NCI-H128 (cell line): ENCODE measurements around the gene TAF1D.
"Not testable (repeated sequence)": the region's sequence is repeated elsewhere in the genome, so short reads cannot be mapped to it uniquely, and the experiment has no call there.

Source experiments
- DNase-seq: peaks from one replicate; lab custom pipeline; 2025; ENCODE audit not compliant: unreplicated experiment; lab: John Stamatoyannopoulos, UW

Gene TAF1D

GRCh38 chr11:93741094-93741881, at the start of gene TAF1D, which contains the start of gene C11orf54:
Gene TAF1D (minus strand): TSS chr11:93741495. CDS start chr11:93739304, 2,191 bp downstream.
Gene C11orf54 (plus strand): TSS chr11:93741672. CDS start chr11:93747394, 5,722 bp downstream.
- peak; percentile 98 for DNase-seq

GRCh38 chr11:93784935-93785360, 43.7 kb upstream of the TAF1D start:
- no peak for DNase-seq

- DNase-seq, result peak; percentile 95
These were observed 43.0 kb upstream of the TAF1D start, which contains the start of gene MED17 for GRCh38 chr11:93784145-93784934. Gene MED17 (plus strand): TSS chr11:93784282. CDS start chr11:93784514, 232 bp downstream.

- DNase-seq, result no peak
These were observed 42.5 kb upstream of the TAF1D start for GRCh38 chr11:93783765-93784144.

- no peak for DNase-seq
These were observed 42.1 kb upstream of the TAF1D start for GRCh38 chr11:93783362-93783761.

GRCh38 chr11:93775289-93775688, 34.0 kb upstream of the TAF1D start:
- DNase-seq, result no peak

- not testable (repeated sequence) for DNase-seq
These were observed 33.3 kb upstream of the TAF1D start for GRCh38 chr11:93774560-93774959.

DNA sequence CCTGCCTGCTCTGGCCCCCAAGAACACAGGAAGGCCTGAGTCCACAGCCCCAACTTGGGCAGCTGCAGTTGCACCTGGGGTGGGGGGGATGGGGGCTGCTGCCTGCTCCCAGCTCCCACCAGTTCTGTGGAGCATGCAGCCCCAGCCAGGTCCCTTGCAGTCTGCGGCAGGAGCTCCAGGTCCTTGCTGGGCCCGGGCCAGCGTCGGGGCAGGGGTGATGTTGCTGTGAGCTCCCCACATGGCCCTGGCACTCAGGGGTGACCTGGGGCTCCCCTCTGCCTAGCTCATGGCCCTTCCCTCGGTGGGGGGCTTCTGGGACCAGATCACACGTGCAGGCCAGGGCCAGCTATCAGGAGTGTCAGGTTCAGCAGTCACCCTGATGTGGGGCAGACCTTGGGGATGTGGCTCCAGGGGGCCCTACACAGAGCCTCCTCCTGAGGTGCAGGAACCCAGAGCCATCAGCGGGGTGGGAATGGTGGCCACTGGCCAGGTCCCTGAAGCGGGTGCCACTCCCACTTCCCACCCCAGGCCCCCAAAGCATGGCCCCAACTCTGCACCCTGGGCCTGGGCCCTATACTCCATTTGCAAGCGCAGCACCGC, 32.4 kb upstream of the TAF1D start:
- no peak for DNase-seq

GRCh38 chr11:93773045-93773477, 31.8 kb upstream of the TAF1D start:
- no peak for DNase-seq

DNA sequence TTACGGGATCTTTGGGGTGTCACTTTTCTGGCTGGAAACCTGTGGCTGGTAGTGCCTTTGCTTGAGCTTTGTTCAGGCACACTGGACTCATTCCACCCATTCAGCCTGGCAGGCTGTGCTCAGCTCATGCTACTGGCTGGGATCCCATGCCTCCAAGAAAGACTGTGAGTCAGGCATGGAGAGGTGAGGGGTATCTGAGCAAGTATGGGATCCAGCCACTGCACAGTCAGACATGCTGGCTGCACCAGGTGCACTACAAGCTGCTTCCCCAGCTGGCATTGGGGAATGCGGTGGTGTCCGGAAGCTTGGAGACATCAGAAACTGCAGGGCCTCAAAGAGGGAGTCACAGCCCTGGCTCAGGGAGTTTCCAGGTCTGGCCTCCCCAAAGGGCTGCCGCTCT, 30.8 kb upstream of the TAF1D start:
- DNase-seq, result no peak

DNA sequence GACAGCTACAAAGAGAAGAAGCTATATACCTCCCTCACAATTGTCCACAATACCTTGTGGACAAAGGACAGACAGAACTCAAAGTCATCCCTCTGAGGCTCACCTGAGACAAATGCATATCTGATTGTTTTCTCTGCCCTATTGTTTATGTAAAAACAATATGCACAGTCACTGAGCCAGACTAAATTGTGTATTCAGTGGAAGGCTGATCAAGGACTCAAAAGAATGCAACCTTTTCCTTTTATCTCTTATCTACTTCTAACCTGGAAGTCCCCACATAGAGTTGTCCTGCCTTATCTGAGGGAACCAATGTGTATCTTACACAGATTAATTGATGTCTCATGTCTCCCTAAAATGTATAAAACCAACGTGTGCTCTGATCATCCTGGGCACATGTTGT, 28.9 kb upstream of the TAF1D start:
- DNase-seq, result no peak

DNA sequence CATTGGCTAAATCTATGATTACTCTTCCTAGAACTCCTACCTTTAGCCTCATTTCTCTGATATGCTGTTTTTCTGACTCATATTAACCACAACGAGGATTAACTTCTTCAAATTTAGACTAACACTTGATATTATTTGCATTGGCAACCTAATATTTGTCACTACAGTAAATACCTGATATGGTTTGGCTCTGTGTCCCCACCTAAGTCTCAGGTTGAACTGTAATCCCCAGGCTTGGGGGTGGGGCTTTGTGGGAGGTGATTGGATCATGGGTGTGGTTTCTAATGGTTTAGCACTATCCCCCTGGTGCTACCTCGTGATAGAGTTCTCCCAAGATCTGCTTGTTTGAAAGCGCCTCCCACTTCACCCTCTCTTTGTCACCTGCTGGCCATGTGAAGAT, 25.7 kb upstream of the TAF1D start:
- no peak for DNase-seq

GRCh38 chr11:93766504-93766903, 25.2 kb upstream of the TAF1D start:
- DNase-seq, result no peak

- no peak for DNase-seq
These were observed 24.3 kb upstream of the TAF1D start for GRCh38 chr11:93765551-93765950.

- DNase-seq, result no peak
These were observed 20.6 kb upstream of the TAF1D start for GRCh38 chr11:93761910-93762309.

- DNase-seq, result not testable (repeated sequence)
These were observed 17.8 kb upstream of the TAF1D start for GRCh38 chr11:93759123-93759522.

- no peak for DNase-seq
These were observed 16.9 kb upstream of the TAF1D start for GRCh38 chr11:93757924-93758865.

DNA sequence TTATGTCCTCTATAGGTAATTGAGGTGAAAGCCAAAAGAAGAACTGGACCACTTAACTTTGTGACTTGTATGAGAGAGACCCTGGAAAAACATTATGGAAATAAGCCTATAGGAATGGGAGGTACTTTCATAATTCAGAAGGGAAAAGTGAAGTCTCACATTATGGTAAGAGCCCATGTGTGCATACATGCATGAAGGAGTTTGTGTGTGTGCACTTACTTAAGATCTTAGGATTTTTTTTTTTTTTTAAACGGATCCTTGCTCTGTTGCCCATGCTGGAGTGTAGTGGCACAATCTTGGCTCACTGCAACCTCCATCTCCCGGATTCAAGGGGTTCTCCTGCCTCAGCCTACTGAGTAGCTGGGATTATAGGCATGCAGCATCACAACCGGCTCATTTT, 16.0 kb upstream of the TAF1D start:
- no peak for DNase-seq

DNA sequence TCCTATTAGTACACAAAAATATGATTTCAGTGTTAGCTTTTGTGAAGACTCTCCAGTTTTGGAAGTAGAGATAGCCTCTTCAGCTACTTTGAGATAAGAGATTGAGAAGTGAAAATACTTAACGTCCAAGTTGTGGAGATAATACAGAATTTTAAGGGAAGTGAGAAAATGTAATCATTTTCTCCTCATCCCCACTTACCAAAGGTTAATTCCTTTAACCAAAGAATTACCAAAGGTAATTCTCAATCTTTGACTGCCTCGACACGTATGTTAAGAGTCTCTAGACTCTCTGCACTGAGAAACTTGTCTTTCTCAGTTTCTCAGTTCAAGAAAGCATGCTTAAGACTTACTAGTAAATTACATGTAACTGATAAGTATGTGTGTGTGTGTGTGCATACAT, 15.5 kb upstream of the TAF1D start:
- no peak for DNase-seq

- no peak for DNase-seq
These were observed 11.9 kb upstream of the TAF1D start for GRCh38 chr11:93753241-93753640.
